ENCODE measurements around the gene SDK1. TPM values are rescaled to one million over a fixed set of nuclear protein-coding genes. Genes with fewer than 3 reads are reported as not detected.

The SDK1 gene
- total RNA-seq, 1 donor from 2014 or later: 16.7 TPM

DNA sequence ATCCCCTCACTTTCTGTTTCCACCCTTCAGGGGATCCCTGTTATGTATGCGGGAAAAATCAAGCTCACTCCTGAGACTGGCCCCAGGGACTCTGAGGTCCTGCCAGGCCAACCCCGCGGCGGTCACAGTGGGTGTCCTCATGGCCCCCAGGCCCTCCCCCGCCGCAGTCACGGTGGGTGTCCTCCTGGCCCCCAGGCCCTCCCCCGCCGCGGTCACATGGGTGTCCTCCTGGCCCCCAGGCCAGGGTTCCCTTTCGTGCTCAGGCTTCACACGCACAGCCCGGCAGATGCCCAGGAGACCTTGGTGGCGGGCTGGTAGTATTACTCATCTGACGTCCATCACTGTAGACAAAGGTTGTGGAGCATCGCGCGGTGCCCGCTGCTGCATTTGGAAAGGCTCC is 890.0 kb downstream of the SDK1 start:
- intact Hi-C loops (cut with DNase I): no loop called here
- Histone ChIP-seq H3K36me3 (no peaks in the 10 kb centered on the region), H3K9me3 (no peaks in the 10 kb centered on the region), H3K27ac (no peak overlapping the region), H3K4me3 (no peak overlapping the region), H3K4me1 (peaks cover 48% of the 10 kb centered on the region), H3K27me3 (no peaks in the 10 kb centered on the region)
- no peak for DNase-seq (ENCODE audit: extremely low spot score in 2 of 2)
- TF ChIP-seq POLR2AphosphoS5 (IDR thresholded peaks at IDR 0.05; ENCODE audit: insufficient read depth in 1 of 2, low read depth in 1 of 2) (no peak), CTCF (IDR thresholded peaks at IDR 0.05) (no peak), POLR2A (IDR thresholded peaks at IDR 0.05) (no peak)

GRCh38 chr7:4191525-4191924 is 890.5 kb downstream of the SDK1 start:
- no peak for DNase-seq (ENCODE audit: extremely low spot score in 2 of 2)
- TF ChIP-seq CTCF (IDR thresholded peaks at IDR 0.05) (no peak), POLR2AphosphoS5 (IDR thresholded peaks at IDR 0.05; ENCODE audit: insufficient read depth in 1 of 2, low read depth in 1 of 2) (no peak), POLR2A (IDR thresholded peaks at IDR 0.05) (no peak)
- Histone ChIP-seq H3K27me3 (no peaks in the 10 kb centered on the region), H3K4me3 (no peak overlapping the region), H3K4me1 (peaks cover 44% of the 10 kb centered on the region), H3K36me3 (no peaks in the 10 kb centered on the region), H3K9me3 (no peaks in the 10 kb centered on the region), H3K27ac (no peak overlapping the region)
- intact Hi-C loops (cut with DNase I): no loop called here

DNA sequence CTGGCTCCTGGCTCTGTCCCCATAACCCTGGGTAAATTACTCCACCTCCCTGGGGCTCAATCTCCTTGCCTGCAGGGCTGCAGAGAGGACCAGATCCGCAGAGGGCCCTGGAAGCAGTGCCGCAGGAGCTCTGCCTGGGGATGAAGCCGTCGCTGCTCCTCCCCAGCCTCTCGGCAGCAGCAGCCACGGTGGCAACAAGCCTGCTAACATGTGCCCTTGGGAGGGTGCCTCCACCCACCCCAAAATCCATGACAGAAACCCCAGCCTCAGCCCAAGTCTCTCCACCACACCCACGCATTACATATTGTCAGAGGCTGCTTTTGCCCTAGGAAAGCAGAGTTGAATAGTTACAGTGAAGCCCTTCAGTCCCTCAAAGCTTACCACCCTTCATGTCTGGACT is 894.6 kb downstream of the SDK1 start:
- Histone ChIP-seq H3K4me1 (peaks cover 17% of the 10 kb centered on the region), H3K27me3 (no peaks in the 10 kb centered on the region), H3K9me3 (no peaks in the 10 kb centered on the region), H3K27ac (no peak overlapping the region), H3K4me3 (no peak overlapping the region), H3K36me3 (no peaks in the 10 kb centered on the region)
- intact Hi-C loops (cut with DNase I): no loop called here
- TF ChIP-seq CTCF (IDR thresholded peaks at IDR 0.05) (no peak), POLR2A (IDR thresholded peaks at IDR 0.05) (no peak), POLR2AphosphoS5 (IDR thresholded peaks at IDR 0.05; ENCODE audit: insufficient read depth in 1 of 2, low read depth in 1 of 2) (no peak)
- no peak for DNase-seq (ENCODE audit: extremely low spot score in 2 of 2)

DNA sequence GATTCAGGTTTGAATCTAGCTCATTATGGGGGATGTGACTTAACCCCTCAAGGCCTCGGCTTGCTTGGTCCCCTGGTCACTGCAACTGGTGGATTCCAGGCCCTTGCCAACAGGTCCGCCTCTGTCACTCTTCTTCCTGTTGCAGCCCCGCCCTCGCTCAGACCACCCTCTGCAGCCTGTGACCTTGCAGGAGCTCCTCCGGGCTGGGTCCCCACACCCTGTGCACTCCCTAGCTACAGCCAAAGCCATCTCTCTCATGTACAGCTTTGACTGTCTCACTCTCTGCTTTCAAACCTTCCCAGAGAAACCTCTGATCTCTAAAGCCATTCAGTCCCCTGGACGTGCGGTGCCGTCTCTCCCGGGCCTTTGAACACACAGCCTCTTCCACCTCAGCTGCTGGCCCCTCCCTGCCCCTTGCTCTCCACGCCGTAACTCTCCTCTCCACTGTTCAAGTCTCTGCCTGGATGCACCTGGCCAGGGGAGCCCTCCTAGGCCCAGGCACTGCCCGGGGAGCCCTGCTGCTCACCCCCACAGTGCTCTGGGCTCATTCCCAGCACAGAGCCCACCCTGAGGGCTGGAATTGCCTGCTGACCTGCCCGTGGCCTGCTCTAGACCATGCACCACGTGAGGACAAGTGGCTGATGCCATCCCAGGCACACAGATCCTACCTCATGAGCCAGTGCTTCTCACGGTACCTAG is 895.2 kb downstream of the SDK1 start:
- no peak overlapping the region for H3K4me3 ChIP-seq
- TF ChIP-seq POLR2A (IDR thresholded peaks at IDR 0.05) (no peak), POLR2AphosphoS5 (IDR thresholded peaks at IDR 0.05; ENCODE audit: insufficient read depth in 1 of 2, low read depth in 1 of 2) (no peak), CTCF (IDR thresholded peaks at IDR 0.05) (no peak)
- H3K36me3 ChIP-seq: no peaks in the 10 kb centered on the region
- H3K27me3 ChIP-seq: no peaks in the 10 kb centered on the region
- no peak for DNase-seq (ENCODE audit: extremely low spot score in 2 of 2)
- intact Hi-C loops (cut with DNase I): no loop called here
- H3K9me3 ChIP-seq: no peaks in the 10 kb centered on the region
- H3K4me1 ChIP-seq: peaks cover 17% of the 10 kb centered on the region
- H3K27ac ChIP-seq: no peak overlapping the region

DNA sequence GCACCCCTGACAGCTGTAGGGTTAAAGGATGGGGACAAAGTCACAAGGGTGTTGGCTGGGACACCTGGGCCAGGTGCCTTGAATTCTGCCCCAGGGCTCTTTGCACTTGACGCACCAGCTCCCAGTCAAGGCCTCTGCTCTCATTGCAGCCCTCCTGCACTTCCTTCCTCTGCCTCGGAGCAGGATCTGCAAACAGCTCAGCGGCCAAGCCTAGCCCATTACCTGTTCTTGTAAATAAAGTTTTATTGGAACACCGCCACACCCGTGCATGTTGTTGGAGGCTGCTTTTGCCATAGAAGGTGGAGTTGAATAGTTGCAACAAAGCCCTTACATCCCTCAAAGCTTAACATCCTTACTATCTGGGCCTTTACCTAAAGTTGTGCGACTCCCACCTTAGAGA is 897.2 kb downstream of the SDK1 start:
- peaks cover 12% of the 10 kb centered on the region for H3K4me1 ChIP-seq
- no peak overlapping the region for H3K4me3 ChIP-seq
- TF ChIP-seq CTCF (IDR thresholded peaks at IDR 0.05) (no peak), POLR2AphosphoS5 (IDR thresholded peaks at IDR 0.05; ENCODE audit: insufficient read depth in 1 of 2, low read depth in 1 of 2) (no peak), POLR2A (IDR thresholded peaks at IDR 0.05) (no peak)
- no peak for DNase-seq (ENCODE audit: extremely low spot score in 2 of 2)
- intact Hi-C loops (cut with DNase I): no loop called here
- H3K27ac ChIP-seq: no peak overlapping the region
- no peaks in the 10 kb centered on the region for H3K9me3 ChIP-seq
- H3K27me3 ChIP-seq: no peaks in the 10 kb centered on the region
- no peaks in the 10 kb centered on the region for H3K36me3 ChIP-seq

All from vagina (tissue), 2 donors.